Fibroblast of skin of abdomen (primary cell): ENCODE data around the gene BAZ1A.

Experiments used
- DNase-seq: peaks from one replicate; pipeline ENCODE4 v3.0.0-alpha.2; 2013

Gene BAZ1A

GRCh38 chr14:34722723-34723545 is 152.2 kb downstream of the BAZ1A start:
- peak; percentile 67 for DNase-seq

- no peak for DNase-seq
Measured at GRCh38 chr14:34721129-34721528, 154.0 kb downstream of the BAZ1A start.

GRCh38 chr14:34718750-34719304 is 156.3 kb downstream of the BAZ1A start:
- DNase-seq = peak; percentile 78

- no peak for DNase-seq
Measured at GRCh38 chr14:34715127-34715863, 159.9 kb downstream of the BAZ1A start.

- DNase-seq = peak; percentile 72
Measured at GRCh38 chr14:34714320-34715126, 160.6 kb downstream of the BAZ1A start, which contains the start of gene CFL2. Gene CFL2 (minus strand): TSS chr14:34714593. CDS start chr14:34714540, 53 bp downstream.

- peak; percentile 75 for DNase-seq
Measured at GRCh38 chr14:34713681-34714319, 161.4 kb downstream of the BAZ1A start.

- no peak for DNase-seq
Measured at GRCh38 chr14:34713122-34713680, 162.0 kb downstream of the BAZ1A start.

GRCh38 chr14:34711796-34712712 is 163.1 kb downstream of the BAZ1A start:
- no peak for DNase-seq

- peak; percentile 96 for DNase-seq
Measured at GRCh38 chr14:34711169-34711568, 164.0 kb downstream of the BAZ1A start.

- peak; percentile 58 for DNase-seq
Measured at GRCh38 chr14:34710744-34711143, 164.4 kb downstream of the BAZ1A start.

GRCh38 chr14:34710006-34710405 is 165.2 kb downstream of the BAZ1A start:
- DNase-seq = no peak

GRCh38 chr14:34707722-34708121 is 167.4 kb downstream of the BAZ1A start:
- no peak for DNase-seq
